GM19351 (cell line): ENCODE measurements around the gene SDCBP2.

Experiments
- ATAC-seq: cut with Tn5 transposase; IDR thresholded peaks from one replicate; pipeline ENCODE4 v1.9.1; 2021; ENCODE audit warnings: mild to moderate bottlenecking, moderate library complexity; ENCODE audit not compliant: unreplicated experiment

SDCBP2 gene

DNA sequence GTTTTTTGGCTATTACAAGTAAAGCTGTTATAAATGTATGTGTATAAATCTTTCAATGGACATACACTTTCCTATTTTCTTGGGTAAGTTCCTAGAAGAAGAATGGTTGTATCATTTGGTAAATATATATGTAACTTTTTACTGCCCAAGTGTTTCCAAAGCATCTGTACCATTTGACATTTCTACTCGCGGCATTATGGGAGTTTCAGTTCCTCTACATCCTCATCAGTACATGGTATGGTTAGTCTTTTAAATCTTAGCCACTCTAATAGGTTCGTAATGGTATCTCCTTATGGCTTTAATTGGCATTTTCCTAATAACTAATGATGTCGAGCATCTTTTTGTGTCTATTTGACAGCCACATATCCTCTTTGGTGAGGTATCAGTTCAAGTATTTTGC lies 49.9 kb downstream of the SDCBP2 start:
- no peak for ATAC-seq

DNA sequence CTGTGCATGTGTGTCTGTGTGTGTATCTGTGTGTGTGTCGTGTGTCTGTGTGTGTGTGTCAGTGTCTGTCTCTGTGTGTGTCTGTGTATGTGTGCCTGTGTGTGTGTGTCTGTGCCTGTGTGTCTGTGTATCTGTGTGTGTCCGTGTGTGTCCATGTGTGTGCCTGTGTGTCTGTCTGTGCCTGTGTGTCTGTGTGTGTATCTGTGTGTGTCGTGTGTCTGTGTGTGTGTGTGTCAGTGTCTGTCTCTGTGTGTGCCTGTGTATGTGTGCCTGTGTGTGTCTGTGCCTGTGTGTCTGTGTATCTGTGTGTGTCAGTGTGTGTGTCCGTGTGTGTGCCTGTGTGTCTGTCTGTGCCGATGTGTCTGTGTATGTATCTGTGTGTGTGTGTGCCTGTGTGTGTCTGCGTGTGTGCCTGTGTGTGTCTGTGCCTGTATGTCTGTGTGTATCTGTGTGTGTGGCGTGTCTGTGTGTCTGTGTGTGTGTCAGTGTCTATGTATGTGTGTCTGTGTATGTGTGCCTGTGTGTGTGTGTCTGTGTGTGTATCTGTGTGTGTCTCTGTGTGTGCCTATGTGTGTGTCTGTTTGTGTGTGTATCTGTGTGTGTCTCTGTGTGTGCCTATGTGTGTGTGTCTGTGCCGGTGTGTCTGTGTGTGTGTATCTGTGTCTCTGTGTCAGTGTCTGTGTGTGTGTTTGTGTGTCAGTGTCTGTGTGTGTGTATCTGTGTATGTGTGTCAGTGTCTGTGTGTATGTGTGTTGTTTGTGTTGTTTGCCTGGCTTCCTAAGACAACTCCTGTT lies 51.2 kb downstream of the SDCBP2 start:
- no peak for ATAC-seq

DNA sequence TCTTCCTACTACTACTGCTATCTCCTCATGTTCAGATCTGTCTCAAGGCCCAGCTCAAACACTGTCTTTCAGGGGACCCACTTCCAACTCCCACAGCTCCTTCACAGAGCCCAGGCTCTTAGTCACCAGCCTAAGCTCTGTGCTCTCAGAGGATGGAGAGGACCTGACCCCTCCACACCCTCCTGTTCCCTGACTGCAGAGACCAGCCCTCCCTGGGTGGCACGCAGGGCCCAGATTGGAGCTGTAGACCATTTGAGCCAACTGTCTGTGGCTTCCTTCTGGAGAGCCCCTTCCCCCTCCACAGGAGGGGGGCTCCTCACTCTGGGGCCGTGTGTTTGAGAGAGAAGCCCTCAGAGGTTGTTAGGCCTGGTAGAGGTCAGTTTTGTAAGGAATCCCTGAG lies 53.0 kb downstream of the SDCBP2 start:
- ATAC-seq: no peak

DNA sequence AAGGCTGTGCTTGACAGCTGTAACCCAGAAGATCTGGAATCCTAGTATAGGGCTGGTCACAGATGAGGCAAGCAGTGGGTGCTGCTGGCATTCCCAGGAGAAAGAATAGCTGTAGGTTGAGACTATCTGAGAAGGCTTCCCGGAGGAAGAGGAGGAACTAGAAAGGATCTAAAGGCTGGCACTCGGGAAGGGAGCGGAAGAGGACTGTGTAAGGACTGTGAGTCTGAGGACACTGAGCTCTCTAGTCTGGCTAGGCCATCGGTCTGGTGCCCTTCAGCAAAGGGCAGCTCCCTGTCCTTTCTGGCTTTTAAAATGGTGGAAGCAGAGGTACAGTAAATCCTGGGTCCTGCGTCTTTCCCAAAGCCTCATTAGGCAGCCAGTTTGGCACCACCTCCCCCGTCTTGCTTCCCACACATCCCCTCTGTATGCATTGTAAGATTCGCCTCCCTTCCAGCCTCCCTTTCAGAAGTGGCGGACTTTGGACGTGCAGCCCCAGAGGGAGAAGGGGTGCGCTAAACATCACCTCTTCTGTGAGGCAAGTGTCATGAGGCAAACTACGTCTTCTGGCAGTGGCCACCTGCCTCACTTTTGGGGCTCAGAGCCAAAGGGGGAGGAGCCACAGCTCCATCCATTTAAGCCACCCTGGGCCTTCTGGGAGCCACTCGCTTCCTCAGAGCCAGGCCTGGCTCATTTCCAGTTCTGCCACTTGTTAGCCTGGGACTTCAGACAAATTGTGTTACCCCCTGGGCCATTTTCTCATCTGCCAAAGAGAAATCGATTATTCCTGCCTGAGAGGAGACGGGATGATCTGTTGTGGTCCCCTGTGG lies 54.2 kb downstream of the SDCBP2 start:
- no peak for ATAC-seq

DNA sequence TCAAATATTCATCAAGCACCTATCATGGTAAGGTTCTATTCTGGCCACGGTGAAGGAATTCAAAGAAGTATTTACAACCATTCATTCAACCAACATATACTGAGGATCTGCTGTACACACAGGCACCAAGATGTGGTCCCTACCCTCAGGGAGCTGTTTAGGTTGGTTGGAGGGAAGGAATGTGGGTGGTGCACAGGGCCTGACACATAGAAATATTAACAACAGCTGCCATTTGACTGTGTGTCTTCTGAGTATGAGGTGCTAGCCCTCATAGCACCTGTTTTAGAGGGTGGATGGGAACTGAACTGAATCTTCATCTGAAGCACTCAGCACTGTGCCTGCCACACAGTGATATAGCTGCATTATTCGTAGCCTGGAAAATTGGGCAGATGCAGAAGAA lies 55.6 kb downstream of the SDCBP2 start:
- ATAC-seq: no peak

DNA sequence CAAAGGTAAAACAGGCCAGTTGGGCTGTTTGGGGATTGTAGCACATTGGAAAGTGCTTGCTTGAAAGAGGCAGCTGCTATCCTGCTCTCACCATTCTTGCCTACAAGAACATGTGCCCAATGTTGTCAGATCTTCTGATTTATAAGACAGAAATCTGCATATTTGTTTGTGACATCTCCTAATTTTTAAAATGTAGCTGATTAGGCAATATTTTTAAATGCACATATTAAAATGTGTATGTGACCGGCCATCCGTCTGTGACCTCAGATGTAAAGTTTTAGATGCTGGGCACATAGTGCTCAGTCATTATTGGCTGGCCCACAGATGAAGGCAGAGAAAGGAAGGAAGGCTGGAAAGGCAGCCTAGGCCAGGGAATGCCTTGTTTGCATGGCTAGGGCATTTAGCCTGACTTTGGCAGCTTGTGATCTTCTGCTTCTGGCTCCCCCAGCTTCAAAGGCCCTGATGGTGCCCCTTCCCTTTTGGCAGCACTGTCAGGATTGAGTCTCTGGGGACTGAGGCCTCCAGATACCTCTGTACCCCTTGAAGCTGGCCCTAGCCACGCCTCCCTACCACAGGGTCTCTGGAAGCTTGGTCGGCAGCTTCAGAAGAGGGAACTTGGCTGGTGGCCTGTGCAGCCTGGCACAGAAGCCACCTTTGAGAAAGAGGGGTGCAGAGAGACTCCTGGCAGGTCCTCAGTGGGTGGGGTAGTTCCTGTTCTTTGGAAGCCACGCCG lies 56.4 kb downstream of the SDCBP2 start:
- no peak for ATAC-seq

DNA sequence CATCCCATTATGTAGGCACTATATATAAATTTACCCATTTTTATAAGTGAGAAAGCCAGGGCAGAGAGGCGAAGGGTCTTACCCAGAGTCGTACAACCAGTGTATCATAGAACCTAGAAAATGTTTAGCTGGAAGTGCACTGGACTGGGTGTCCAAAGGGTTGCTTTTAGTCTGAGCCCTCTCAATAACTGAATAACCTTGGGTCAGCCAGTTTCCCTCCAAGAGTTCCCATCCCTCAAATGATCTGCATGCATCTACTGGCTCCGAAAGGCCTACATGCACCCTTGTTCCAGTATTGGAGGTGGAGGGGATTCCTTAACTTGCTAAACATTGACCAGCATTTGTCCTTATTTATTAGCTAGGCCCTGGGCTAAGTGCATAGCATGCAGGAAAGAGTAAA lies 59.1 kb downstream of the SDCBP2 start:
- ATAC-seq: no peak

DNA sequence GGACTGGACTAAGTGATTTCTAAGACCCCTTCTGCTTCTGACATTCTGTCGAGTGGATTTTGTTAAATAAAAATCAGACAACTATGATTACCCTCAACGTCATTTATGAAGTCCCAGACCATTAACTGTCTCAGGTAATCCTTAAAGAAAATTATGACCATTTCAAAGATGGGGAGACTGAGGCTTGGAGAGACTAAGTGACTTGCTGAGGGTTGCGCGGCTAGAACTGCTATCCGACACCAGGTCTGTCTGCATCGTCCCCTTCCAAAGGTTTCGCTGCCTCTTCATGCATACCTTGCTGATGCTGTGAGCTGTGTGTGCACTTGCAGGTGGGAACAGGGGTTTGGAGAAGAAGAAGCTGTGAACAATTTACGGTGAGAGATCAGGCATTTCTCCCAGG lies 59.7 kb downstream of the SDCBP2 start:
- ATAC-seq: no peak

DNA sequence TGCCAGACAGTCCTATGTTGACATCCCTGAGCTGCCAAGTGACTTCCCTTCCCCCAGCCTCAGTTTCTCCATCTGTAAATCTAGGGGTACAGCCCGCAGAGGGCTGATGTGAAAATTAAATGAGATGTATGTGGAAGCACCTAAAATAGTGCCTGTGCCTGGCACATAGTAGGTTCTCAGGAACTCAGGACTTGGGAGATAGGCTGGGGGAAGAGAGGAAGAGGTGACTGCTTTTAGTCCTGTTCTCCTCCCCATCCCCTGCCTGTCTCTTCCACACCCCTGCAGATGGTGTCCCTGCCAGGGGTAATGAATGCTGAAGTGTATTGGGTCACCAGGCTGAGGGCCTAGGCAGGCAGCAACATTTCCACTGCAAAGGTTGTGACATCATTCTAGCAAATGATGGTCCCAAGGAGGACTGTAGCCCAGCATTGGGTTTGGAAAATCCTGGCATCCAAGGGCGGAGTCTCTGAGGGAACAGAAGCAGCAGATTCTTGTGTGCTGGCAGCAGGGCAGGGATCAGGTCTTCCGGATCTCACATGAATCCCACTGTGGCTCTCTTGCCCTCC lies 61.0 kb downstream of the SDCBP2 start:
- ATAC-seq: no peak

DNA sequence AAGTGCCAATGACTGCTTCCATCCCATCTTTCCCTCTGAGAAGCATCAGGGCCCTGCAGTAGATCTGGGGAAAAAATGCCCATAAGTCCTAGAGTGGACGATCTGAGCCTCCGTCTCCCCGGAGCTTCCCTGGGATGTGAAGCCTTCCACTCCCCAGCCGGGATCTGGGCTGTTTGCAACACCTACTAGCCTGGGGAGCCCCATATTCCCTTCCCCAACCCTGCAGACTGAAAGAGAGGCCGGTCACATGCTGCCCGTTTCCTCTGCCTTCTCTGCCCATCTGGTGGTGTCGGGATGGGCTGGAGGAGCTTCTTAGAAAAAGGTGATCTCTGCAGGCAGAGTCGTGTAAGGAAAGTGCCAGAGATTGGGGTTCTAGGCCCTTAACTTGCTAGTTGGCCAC lies 61.8 kb downstream of the SDCBP2 start:
- no peak for ATAC-seq

DNA sequence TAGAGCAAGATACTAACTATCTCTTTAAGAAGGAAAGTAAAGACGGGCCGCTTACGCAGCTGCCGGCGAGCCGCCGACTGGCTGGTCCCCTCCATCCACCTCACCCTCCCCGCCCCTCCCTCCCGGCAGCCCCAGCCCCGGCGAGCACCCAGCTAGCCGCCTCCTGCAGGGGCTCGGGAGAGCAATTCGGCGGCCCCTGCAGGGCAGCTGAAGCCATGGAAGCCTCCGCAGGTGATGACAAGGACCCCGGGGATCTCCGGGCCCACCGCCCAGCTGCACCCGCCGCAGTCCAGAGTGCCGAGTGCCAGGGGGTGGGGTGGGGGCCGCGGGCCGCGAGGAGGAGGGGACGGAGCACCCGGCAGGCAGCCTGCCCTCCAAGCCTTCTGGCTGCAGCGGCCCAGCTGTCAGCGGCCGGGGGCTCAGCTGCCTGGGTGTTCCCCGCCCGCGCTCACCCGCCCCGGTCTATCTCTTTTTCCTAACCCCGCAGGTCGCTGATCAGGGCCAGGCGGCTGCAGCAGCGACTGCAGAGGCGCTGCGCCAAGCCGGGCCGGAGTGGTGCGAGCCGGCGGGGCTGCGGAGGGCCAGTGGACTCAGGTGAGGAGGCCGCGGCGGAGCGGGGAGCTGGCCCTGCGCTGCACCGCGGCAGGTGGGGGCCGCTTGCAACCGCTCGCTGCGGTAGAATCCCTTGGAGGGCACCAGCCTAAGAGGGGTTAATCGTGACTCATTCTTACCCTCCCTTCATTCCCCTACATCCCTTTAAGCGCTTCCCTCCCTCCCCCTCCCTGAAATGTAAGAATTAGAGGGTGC lies 62.6 kb downstream of the SDCBP2 start, which contains the start of gene SNPH:
Gene SNPH, plus strand, starts transcription at position 128 of the 807 bp plus-strand sequence. CDS start 29,946 bp downstream, outside the sequence.
- peak; percentile 87 for ATAC-seq

DNA sequence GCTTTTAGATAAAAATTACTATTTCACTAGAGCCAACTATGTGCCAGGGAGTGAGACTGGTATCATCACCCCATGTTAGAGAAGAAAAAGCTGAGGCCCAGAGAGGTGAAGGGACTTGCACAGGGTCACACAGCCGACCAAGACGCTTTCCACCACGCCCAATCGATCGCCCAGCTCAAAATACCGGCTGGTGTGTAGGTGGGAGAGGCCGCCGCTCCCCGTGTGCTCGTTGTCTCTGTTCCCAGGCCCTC lies 63.1 kb downstream of the SDCBP2 start:
- no peak for ATAC-seq

DNA sequence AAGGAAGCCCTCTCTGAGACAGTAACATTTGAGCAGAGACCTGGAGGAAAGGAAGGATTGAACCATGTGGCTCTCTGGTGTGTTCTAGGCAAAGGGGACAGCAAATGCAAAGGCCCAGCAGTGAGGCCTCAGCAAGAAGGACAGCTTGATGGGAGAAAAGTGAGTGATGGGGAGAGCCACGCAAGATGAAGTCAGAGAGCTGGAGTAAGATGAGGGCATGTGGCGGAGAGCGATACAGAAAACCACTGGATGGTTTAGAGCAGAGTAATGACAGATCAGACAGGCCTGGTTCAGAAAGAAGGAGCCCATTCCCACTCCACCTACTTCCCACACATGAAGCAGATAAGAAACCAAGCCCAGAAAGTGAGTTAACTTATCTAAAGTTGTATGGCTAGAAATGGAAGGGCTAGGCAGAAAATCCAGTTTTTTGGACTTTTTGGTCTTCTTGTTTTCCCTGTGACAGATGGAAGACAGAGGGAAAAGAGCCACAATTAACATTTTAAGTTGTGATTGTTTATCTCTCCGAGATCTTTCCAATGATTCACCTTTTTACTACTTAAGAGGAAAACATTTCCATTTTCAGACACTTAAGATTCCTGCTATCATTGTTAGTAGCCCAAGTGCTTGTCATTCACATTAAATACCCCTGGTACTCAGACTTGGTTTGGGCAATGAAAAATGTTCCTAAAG lies 63.6 kb downstream of the SDCBP2 start:
- no peak for ATAC-seq

DNA sequence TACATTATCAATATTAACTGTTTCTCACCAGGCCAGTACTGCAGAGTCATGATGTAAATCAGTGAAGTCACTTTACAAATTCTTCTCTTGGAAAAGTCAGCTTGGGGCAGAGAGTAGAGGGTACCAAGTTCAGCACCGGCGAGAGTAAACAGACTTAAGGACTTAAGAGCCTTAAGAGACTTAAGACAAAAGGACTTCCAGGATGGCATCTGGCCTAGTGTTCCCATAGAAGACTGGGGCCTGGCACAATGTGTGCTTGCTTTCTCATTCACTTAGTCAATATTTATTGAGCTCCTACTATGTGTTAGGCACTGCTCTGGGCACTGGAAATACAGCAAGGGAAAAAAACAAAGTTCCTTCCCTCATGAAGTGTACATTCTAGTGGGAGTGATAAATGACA lies 64.2 kb downstream of the SDCBP2 start:
- ATAC-seq: no peak

DNA sequence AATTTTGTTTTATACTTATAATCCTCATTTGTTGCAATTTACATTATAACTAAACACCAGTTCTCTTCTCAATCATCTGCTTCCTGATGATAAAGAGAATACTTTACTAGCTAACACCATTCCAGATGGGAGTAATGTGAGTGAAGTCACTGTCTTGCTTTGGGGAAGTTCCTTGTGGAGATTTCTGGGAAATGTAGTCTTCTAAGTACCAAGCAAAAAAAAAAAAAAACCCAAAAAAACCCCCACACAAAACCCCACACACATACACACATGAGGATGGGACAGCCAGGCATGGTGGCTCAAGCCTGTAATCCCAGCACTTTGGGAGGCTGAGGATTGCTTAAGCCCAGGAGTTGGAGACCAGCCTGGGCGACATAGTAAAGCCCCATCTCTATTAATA lies 65.1 kb downstream of the SDCBP2 start:
- ATAC-seq: no peak
